Lower leg skin (tissue), 3 donors: ENCODE data around the gene DISC1.

Experiments used
- CTCF ChIP-seq, 3 donors: fragments of 450-650 bp; IDR thresholded peaks; one replicate each; pipeline ENCODE4 v1.5.1; 2016; ENCODE audit warnings: antibody characterized with exemption in 3 of 3, mild to moderate bottlenecking in 3 of 3, moderate library complexity in 2 of 3
- POLR2A ChIP-seq, 2 donors: fragments of 450-650 bp; IDR thresholded peaks; one replicate each; pipeline ENCODE4 v1.6.1; 2016 to 2017; ENCODE audit warnings: antibody characterized with exemption in 2 of 2, mild to moderate bottlenecking in 1 of 2, moderate library complexity in 1 of 2

- TF ChIP-seq POLR2A (IDR thresholded peaks at IDR 0.05) (no peak), CTCF (IDR thresholded peaks at IDR 0.05) (no peak)
Measured at GRCh38 chr1:231708394-231708793, 81.8 kb downstream of the DISC1 start.
